ENCODE data around the gene HGFAC.
"Not testable (repeated sequence)": the region's sequence is repeated elsewhere in the genome, so short reads cannot be mapped to it uniquely, and the experiment has no call there.

HGFAC gene

DNA sequence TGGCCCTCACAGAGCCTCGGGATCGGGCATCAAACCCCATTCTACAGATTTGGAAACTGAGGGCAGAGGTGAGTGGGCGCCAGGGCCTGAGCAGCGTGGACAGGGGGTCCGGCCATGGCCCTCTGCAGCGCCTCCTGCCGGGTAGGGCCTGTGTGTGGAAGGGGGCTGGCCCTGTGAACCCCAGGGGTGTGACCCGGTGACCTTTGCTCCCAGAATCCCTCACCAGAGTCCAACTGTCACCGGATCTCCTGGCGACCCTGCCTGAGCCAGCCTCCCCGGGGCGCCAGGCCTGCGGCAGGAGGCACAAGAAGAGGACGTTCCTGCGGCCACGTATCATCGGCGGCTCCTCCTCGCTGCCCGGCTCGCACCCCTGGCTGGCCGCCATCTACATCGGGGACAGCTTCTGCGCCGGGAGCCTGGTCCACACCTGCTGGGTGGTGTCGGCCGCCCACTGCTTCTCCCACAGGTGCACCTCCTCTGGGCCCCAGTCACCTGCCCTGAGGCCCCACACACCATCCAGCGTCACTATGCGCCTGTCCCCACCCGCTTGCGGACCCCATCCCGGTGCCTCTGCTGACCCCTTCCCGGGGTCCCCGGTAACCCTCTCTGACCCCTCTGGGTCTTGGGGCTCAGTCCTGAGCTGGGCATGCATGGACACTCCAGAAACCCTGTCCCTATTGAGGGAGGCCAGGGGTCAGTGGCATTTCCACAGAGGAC is 4.2 kb downstream of the HGFAC start:
- Mint-ChIP-seq H3K4me3 (no peak overlapping the region), H3K36me3 (ENCODE audit: insufficient read depth) (no peaks in the 10 kb centered on the region), H3K27me3 (peaks cover 0 to 14% of the 10 kb centered on the region in 2 donors), H3K4me1 (ENCODE audit: low read depth in 2 of 2) (peaks cover 0 to 2% of the 10 kb centered on the region in 2 donors), H3K27ac (no peak overlapping the region), H3K9me3 (no peaks in the 10 kb centered on the region)
- no peak for ATAC-seq (replicated peaks)
- no peak for DNase-seq

DNA sequence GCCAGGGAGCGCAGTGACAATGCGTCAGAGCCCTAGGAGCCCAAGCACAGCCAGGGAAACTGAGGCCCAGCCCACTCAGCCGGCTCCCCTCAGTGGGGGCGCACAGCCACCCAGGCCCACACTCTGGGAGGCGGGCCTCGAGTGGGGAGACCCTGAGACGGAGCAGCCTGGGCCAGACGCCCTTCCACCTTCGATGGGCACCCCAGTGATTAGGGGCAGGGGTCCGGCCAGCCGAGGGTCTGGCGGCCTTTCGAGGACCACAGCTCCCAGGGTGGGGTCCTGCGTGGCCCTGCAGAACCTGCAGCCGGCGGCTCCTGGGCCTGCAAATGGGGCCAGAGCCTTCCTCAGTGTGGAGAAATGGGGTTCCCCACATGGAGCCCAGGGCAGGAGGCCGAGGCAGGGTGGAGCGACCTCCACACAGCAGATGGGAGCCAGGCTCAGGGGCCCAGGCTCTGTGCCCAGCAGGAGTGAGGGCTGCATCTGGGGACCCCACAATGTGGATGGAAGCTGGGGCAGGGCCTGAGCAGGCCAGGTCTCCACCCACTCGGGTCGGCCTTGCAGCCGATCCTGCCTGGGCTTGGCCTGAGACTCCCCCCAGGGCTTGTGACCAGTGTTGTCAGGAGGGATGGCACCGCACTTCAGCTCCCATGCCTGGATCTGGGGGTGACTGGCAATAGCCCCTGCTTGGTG is 5.0 kb downstream of the HGFAC start:
- DNase-seq, result no peak
- Mint-ChIP-seq H3K27me3 (peaks cover 0 to 14% of the 10 kb centered on the region in 2 donors), H3K4me3 (no peak overlapping the region), H3K9me3 (no peaks in the 10 kb centered on the region), H3K4me1 (ENCODE audit: low read depth in 2 of 2) (peaks cover 0 to 2% of the 10 kb centered on the region in 2 donors), H3K27ac (no peak overlapping the region), H3K36me3 (ENCODE audit: insufficient read depth) (no peaks in the 10 kb centered on the region)
- no peak for ATAC-seq (replicated peaks)

DNA sequence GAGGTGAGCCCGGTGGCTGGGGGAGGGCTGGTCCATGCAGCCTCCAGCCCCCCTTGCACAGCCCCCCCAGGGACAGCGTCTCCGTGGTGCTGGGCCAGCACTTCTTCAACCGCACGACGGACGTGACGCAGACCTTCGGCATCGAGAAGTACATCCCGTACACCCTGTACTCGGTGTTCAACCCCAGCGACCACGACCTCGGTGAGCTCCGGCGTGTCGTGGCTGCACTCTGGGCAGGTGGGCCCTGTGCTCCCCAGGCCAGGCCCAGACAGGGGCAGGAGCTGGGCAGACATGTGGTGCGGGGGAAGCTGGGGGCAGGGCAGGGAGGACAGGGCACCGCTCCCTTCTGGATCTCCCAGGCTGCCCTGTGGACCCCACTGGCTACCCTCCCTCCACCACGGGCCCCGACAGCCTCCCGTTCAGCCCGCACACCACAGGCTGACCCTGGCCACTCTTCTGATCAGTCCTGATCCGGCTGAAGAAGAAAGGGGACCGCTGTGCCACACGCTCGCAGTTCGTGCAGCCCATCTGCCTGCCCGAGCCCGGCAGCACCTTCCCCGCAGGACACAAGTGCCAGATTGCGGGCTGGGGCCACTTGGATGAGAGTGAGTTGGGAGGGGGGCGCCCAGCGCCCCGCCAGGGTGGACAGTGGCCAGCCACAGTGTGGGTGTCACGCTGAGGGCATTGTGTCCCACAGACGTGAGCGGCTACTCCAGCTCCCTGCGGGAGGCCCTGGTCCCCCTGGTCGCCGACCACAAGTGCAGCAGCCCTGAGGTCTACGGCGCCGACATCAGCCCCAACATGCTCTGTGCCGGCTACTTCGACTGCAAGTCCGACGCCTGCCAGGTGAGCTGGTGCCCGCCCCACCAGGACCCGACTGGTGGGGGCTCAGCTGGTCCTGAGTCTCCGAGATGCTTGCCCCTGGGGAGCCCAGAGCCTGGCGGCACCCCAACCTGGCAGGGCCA is 5.9 kb downstream of the HGFAC start:
- H3K4me1 Mint-ChIP-seq (ENCODE audit: low read depth in 2 of 2), result peaks cover 0 to 2% of the 10 kb centered on the region in 2 donors
- DNase-seq (no peak), ATAC-seq (replicated peaks) (no peak)
- peaks cover 0 to 14% of the 10 kb centered on the region in 2 donors for H3K27me3 Mint-ChIP-seq
- H3K27ac Mint-ChIP-seq, result no peak overlapping the region
- H3K9me3 Mint-ChIP-seq, result no peaks in the 10 kb centered on the region
- no peak overlapping the region for H3K4me3 Mint-ChIP-seq
- no peaks in the 10 kb centered on the region for H3K36me3 Mint-ChIP-seq (ENCODE audit: insufficient read depth)

DNA sequence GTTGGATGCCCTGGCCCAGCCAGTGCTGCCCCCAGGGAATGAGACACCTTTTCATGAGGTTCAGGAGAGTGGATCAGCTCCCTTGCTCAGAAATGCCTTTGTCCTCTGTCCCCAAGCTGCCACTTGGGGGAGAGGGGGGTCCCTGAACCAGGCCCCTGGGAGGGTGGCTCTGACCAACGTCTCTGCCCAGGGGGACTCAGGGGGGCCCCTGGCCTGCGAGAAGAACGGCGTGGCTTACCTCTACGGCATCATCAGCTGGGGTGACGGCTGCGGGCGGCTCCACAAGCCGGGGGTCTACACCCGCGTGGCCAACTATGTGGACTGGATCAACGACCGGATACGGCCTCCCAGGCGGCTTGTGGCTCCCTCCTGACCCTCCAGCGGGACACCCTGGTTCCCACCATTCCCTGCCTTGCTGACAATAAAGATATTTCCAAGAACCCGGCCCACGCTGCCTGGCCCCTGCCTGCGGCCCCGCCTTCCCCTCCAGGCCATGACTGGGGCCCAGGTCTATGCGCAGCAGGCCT is 7.3 kb downstream of the HGFAC start:
- H3K36me3 Mint-ChIP-seq (ENCODE audit: insufficient read depth), result no peaks in the 10 kb centered on the region
- no peak for ATAC-seq (replicated peaks)
- H3K4me3 Mint-ChIP-seq, result no peak overlapping the region
- no peaks in the 10 kb centered on the region for H3K9me3 Mint-ChIP-seq
- peaks cover 0 to 2% of the 10 kb centered on the region in 2 donors for H3K4me1 Mint-ChIP-seq (ENCODE audit: low read depth in 2 of 2)
- H3K27ac Mint-ChIP-seq, result no peak overlapping the region
- DNase-seq, result no peak
- H3K27me3 Mint-ChIP-seq, result peaks cover 0 to 14% of the 10 kb centered on the region in 2 donors

DNA sequence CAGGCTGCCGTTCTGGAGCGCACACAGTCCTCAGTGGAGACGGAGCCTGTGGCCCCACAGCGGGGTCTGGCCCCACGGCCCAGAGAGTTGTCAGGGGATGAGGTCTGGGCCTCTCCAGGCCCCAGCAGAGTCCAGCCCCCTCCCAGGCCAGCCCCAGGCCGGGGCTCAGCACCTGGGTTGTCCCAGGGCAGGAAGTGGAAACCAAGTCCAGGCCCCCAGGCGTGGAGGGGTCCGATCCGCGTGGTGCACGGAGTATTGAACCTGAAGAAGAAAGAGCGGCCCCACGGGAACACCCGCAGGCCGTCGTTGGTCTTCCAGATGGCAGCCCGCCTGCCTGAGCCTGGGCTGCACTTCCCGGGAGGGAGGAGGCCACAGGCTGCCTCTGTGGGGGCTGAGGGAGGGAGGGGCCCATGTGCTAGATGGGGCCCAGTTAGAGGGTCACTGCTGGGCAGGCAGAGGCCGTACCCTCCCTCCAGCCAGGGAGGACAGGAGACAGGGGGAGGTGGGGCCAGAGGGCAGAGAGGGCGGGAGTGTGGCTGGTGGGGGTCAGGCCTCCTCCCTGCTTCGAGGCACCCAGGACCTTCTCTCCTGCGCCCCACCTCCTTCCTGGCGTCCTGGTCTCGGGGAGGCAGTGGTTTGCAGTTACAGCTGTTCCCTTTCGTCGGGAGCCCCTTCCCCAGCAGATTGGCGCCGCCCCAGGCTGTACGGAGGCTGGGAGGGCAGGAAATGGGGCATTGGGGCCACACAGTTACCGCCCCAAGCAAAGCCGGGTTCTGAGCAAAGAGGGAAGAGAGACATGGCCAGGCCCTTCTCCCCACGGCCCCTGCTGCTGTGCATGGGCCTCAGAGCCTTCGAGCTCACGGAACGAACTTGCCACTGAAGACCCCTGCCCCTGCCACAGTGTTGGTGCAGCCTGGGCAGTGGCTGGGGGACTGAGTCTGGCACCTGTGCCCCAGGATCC is 8.1 kb downstream of the HGFAC start:
- DNase-seq, result no peak
- no peak for ATAC-seq (replicated peaks)
- Mint-ChIP-seq H3K27me3 (peaks cover 0 to 17% of the 10 kb centered on the region in 2 donors), H3K9me3 (no peaks in the 10 kb centered on the region), H3K27ac (no peak overlapping the region), H3K4me1 (ENCODE audit: low read depth in 2 of 2) (peaks cover 0 to 2% of the 10 kb centered on the region in 2 donors), H3K4me3 (no peak overlapping the region), H3K36me3 (ENCODE audit: insufficient read depth) (no peaks in the 10 kb centered on the region)

DNA sequence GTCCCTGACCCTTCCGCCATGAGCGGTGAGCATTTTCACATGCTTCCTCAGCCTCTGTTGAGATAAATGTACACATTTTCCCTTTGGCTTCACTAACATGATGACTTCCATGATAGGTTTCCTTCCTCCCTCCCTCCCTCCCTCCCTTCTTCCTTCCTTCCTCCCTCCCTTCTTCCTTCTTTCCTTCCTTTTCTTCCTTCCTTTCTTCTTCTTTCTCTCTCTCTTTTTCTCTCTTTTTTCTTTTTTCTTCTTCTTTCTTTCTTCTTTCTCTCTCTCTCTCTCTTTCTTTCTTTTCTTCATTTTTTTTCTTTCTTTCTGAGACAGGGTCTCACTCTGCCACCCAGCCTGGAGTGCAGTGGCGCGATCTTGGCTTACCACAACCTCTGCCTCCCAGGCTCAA is 8.9 kb downstream of the HGFAC start:
- no peak overlapping the region for H3K4me3 Mint-ChIP-seq
- no peak overlapping the region for H3K27ac Mint-ChIP-seq
- H3K36me3 Mint-ChIP-seq (ENCODE audit: insufficient read depth), result no peaks in the 10 kb centered on the region
- DNase-seq (no peak), ATAC-seq (replicated peaks) (no peak)
- peaks cover 5 to 8% of the 10 kb centered on the region in 2 donors for H3K9me3 Mint-ChIP-seq
- H3K27me3 Mint-ChIP-seq, result peaks cover 0 to 25% of the 10 kb centered on the region in 2 donors
- peaks cover 0 to 2% of the 10 kb centered on the region in 2 donors for H3K4me1 Mint-ChIP-seq (ENCODE audit: low read depth in 2 of 2)

DNA sequence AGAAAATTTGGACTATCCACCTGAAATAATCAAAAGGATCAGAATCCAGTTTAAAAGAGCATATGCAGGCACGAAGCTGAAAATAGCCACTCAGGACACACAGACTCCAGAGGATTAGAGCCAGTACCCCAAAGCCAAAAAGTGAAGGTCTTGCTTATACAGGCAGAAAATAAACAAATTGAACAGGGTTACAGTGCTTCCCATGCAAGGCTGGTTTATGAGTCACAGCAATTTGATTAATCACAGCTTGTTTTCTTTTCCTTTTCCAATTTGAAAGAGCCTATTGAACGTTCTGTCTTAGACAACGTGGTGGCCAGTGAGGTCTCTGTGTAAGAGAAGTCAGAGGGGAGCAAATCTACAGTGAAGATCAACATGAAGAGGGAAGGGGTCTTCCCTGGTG is 10.2 kb downstream of the HGFAC start:
- no peaks in the 10 kb centered on the region for H3K36me3 Mint-ChIP-seq (ENCODE audit: insufficient read depth)
- no peak for ATAC-seq (replicated peaks)
- H3K4me1 Mint-ChIP-seq (ENCODE audit: low read depth in 2 of 2), result peaks cover 0 to 2% of the 10 kb centered on the region in 2 donors
- peaks cover 0 to 32% of the 10 kb centered on the region in 2 donors for H3K27me3 Mint-ChIP-seq
- DNase-seq, result no peak
- no peak overlapping the region for H3K27ac Mint-ChIP-seq
- H3K9me3 Mint-ChIP-seq, result peaks cover 6 to 8% of the 10 kb centered on the region in 2 donors
- H3K4me3 Mint-ChIP-seq, result no peak overlapping the region

DNA sequence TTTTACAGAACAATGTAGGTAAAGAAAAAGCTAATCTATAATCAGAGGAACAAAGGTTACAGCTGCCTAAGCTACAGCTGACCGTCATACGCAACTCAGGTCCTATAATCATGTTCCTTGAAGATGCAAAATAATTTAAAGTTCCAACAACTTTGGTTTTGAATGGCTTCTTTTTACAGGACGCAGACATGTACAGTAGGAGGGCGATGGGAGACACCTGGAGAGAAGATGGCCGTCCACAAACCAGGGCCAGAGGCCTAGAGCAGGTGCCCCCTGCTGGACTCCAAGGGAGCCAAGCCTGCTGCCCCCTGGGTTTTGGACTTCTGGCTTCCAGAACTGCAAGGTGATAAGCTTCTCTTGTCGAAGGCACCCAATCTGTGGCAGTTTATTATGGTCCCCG is 10.6 kb downstream of the HGFAC start:
- Mint-ChIP-seq H3K9me3 (peaks cover 6 to 8% of the 10 kb centered on the region in 2 donors), H3K27me3 (peaks cover 0 to 33% of the 10 kb centered on the region in 2 donors), H3K4me1 (ENCODE audit: low read depth in 2 of 2) (peaks cover 0 to 2% of the 10 kb centered on the region in 2 donors), H3K4me3 (no peak overlapping the region), H3K27ac (no peak overlapping the region), H3K36me3 (ENCODE audit: insufficient read depth) (no peaks in the 10 kb centered on the region)
- DNase-seq (no peak), ATAC-seq (replicated peaks) (no peak)

DNA sequence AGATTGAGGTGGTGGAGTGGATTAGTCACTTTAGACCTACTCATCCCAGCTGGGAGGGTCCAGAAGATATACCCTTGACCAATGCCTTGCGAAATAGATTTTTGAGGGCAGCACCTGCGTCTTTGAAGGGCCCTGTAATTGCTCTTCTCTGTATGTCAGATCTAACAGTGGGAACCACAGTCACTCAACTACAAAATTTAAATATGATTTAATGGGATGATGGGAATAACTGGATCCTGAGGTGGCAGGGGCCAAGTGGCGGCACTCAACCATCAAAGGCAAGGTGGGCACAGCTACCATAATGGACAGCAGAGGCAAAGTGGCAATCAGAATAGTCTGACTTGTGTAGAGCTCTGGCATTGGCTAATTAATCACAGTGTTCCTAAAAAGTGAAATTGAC is 13.8 kb downstream of the HGFAC start:
- H3K27ac Mint-ChIP-seq; ATAC-seq (replicated peaks); H3K9me3 Mint-ChIP-seq; H3K36me3 Mint-ChIP-seq (ENCODE audit: insufficient read depth); DNase-seq; H3K4me3 Mint-ChIP-seq; H3K4me1 Mint-ChIP-seq (ENCODE audit: low read depth in 2 of 2): not testable (repeated sequence)
- H3K27me3 Mint-ChIP-seq, result peaks cover 0 to 43% of the 10 kb centered on the region in 2 donors

DNA sequence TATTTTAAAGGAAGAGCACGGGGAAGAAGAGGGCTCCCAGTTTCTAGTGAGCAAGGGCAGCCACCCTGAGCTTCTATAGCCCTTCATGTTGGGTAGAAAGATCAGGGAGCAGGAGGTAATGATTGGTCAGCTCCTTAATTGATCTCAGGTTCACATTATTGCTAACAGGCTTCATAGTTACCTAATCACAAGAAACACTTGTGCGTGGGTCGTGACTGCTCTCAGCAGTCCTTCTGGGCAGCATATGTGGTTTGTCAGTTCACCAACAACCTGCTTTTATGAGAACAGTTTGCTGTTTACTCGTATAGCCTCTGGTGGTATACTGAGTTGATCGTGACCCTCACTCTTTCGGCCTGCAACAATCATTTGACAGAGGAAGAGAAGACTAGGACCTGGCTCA is 16.6 kb downstream of the HGFAC start:
- Mint-ChIP-seq H3K27me3 (peaks cover 10 to 66% of the 10 kb centered on the region in 2 donors), H3K27ac (no peak overlapping the region), H3K4me1 (ENCODE audit: low read depth in 2 of 2) (peaks cover 4% of the 10 kb centered on the region in 2 donors), H3K9me3 (peaks cover 6 to 8% of the 10 kb centered on the region in 2 donors), H3K36me3 (ENCODE audit: insufficient read depth) (no peaks in the 10 kb centered on the region), H3K4me3 (no peak overlapping the region)
- DNase-seq (no peak), ATAC-seq (replicated peaks) (no peak)

DNA sequence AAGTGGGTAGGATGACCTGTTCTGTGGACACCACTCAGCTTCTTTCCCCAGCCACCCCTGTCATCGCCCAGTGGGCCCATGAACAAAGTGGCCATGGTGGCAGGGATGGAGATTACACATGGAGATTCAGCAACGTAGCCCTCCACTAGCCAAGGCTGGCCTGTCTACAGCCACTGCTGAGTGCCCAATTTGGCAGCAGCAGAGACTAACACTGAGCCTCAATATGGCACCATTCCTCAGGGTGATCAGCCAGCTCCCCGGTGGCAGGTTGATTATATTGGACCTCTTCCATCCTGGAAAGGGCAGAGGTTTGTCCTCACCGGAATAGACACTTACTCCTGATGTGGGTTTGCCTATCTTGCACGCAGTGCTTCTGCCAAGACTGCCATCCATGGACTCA is 17.4 kb downstream of the HGFAC start:
- peaks cover 11 to 68% of the 10 kb centered on the region in 2 donors for H3K27me3 Mint-ChIP-seq
- not testable (repeated sequence) for DNase-seq; H3K36me3 Mint-ChIP-seq (ENCODE audit: insufficient read depth); ATAC-seq (replicated peaks); H3K27ac Mint-ChIP-seq; H3K4me1 Mint-ChIP-seq (ENCODE audit: low read depth in 2 of 2); H3K4me3 Mint-ChIP-seq; H3K9me3 Mint-ChIP-seq

DNA sequence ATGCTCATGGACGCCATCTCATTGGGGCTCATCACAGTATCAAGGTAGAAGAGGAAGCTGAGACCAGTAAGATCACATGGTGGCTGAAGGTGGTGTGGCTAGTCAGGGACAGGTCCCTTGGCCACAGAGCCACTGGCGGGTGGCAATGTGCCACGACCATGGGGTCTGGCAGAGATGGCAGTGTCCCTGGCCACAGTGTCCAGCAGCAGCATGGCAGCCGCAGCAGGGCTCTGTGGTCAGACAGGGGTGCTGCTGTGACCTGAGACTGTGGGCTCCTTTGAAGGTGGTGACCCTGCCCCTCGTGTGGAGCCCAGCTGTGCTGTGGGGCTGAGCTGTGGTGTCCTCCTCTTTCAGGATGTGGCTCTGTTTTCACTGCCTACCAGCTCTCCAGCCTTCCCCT is 19.2 kb downstream of the HGFAC start:
- Mint-ChIP-seq H3K4me3 (no peak overlapping the region), H3K4me1 (ENCODE audit: low read depth in 2 of 2) (peaks cover 4% of the 10 kb centered on the region in 2 donors), H3K27ac (no peak overlapping the region), H3K36me3 (ENCODE audit: insufficient read depth) (no peaks in the 10 kb centered on the region), H3K27me3 (peaks cover 25 to 75% of the 10 kb centered on the region in 2 donors), H3K9me3 (no peaks in the 10 kb centered on the region)
- no peak for DNase-seq
- ATAC-seq (replicated peaks), result no peak

Measured in effector memory CD8-positive, alpha-beta T cell (primary cell).